Measurements from ENCODE around the gene PHLDB1.

DNA sequence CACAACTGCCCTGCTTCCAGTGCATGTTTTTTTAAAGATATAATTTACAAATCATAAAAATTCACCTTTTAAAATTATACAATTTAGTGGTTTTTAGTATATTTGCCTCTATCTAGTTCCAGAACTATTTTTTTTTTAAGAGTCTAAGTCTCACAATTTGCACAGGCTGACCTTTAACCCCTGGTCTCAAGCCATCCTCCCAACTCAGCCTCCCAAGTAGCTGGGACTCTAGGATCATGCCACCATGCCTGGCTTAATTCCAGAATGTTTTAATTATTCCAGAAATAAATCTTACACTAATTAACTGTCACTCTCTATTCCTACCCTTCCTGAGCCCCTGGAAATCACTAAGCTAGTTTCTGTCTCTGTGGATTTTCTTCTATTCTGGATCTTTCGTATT is 36.6 kb upstream of the PHLDB1 start:
- TF ChIP-seq, protein P1, sequence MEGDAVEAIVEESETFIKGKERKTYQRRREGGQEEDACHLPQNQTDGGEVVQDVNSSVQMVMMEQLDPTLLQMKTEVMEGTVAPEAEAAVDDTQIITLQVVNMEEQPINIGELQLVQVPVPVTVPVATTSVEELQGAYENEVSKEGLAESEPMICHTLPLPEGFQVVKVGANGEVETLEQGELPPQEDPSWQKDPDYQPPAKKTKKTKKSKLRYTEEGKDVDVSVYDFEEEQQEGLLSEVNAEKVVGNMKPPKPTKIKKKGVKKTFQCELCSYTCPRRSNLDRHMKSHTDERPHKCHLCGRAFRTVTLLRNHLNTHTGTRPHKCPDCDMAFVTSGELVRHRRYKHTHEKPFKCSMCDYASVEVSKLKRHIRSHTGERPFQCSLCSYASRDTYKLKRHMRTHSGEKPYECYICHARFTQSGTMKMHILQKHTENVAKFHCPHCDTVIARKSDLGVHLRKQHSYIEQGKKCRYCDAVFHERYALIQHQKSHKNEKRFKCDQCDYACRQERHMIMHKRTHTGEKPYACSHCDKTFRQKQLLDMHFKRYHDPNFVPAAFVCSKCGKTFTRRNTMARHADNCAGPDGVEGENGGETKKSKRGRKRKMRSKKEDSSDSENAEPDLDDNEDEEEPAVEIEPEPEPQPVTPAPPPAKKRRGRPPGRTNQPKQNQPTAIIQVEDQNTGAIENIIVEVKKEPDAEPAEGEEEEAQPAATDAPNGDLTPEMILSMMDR (conservative IDR thresholded peaks at IDR 0.05; ENCODE audit: low read depth, low read length) = no peak
- no peak for TF ChIP-seq EZH2 (IDR thresholded peaks at IDR 0.05; ENCODE audit: borderline replicate concordance, low read depth, low read length, poor library complexity, severe bottlenecking)

Data from A673 (cell line).